ENCODE measurements around the gene LRRC55. TPM values are rescaled to one million over a fixed set of nuclear protein-coding genes. Genes with fewer than 3 reads are reported as not detected.
"Not testable (repeated sequence)": the region's sequence is repeated elsewhere in the genome, so short reads cannot be mapped to it uniquely, and the experiment has no call there.

Gene LRRC55
- total RNA-seq, 1 experiment from 2014 or later, result not detected

DNA sequence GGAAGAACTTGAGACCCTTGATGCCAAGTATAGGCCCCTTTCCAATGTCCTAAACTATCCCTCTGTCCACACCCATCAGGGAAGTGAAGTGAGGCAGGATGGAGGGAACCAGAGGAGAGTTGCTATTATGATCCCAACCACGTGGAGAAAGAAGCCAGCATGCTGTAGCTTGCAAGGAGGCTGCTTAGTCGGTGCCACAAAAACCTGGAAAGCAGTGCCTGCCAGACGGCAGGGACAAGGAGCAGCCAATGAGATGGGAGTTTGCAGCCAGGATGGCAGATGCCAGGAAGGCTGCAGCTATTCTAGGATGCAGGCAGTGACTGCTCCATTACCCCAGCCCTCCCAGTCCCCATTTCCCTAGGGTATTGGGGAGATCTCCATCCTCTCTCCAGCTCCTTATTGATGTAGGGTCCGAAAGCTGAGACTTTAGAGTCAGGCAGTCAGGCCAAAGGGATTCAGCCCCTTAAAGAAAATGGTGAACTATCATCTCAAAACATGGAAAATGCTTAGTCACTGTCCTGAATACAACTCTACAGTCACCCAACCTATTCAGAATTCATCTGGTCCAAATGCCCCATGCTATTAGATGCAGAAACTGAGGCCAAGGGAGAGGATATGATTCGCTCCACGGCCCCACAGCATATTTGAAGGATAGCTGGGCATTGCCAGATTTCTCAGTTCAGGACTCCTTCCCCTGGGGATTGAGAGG, 18.4 kb upstream of the LRRC55 start:
- no peaks in the 10 kb centered on the region for H3K9me3 ChIP-seq (ENCODE audit: low read length)
- H2AFZ ChIP-seq (ENCODE audit: low read length), result no peak overlapping the region
- no peaks in the 10 kb centered on the region for H3K4me1 ChIP-seq (ENCODE audit: low read length)
- DNase-seq, result no peak
- H3K4me3 ChIP-seq (ENCODE audit: low read length), result no peak overlapping the region
- no peak overlapping the region for H3K4me2 ChIP-seq (ENCODE audit: low read depth, low read length, poor library complexity, severe bottlenecking)
- H3K9ac ChIP-seq (ENCODE audit: low read length), result no peak overlapping the region
- no peaks in the 10 kb centered on the region for H4K20me1 ChIP-seq (ENCODE audit: insufficient read depth, low read depth, low read length)
- H3K27ac ChIP-seq (ENCODE audit: low read length), result no peak overlapping the region
- H3K9me2 ChIP-seq (replicated peaks; ENCODE audit: insufficient read depth, low read length), result no peaks in the 10 kb centered on the region
- no peaks in the 10 kb centered on the region for H3K36me3 ChIP-seq (ENCODE audit: insufficient read depth, low read length)
- no peaks in the 10 kb centered on the region for H3K79me2 ChIP-seq (ENCODE audit: low read length)
- no peaks in the 10 kb centered on the region for H3K27me3 ChIP-seq (ENCODE audit: low read length)

DNA sequence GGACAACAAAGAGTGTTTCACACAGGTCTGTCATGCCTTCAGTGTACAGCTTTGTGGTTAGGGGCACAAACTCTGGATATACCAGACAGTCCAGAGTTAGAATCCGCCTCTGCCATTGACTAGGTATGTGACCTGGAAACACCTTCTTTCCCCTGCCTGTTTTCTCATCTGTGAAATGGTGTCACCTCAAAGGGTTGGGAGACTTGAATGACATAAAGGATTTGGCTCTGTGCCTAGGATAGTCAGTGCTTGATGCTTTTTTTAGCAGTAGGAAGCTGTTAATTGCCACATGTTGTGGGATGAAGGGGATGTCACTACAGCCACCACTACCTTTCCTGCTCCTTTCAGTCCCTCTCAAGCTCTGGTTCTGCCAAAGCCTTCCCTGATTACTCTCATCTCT, 17.4 kb upstream of the LRRC55 start:
- no peaks in the 10 kb centered on the region for H3K36me3 ChIP-seq (ENCODE audit: insufficient read depth, low read length)
- no peak overlapping the region for H3K4me2 ChIP-seq (ENCODE audit: low read depth, low read length, poor library complexity, severe bottlenecking)
- H3K27me3 ChIP-seq (ENCODE audit: low read length), result no peaks in the 10 kb centered on the region
- H3K4me3 ChIP-seq (ENCODE audit: low read length), result no peak overlapping the region
- DNase-seq, result no peak
- no peaks in the 10 kb centered on the region for H3K9me3 ChIP-seq (ENCODE audit: low read length)
- H3K4me1 ChIP-seq (ENCODE audit: low read length), result no peaks in the 10 kb centered on the region
- no peaks in the 10 kb centered on the region for H3K9me2 ChIP-seq (replicated peaks; ENCODE audit: insufficient read depth, low read length)
- no peak overlapping the region for H3K27ac ChIP-seq (ENCODE audit: low read length)
- no peaks in the 10 kb centered on the region for H3K79me2 ChIP-seq (ENCODE audit: low read length)
- H3K9ac ChIP-seq (ENCODE audit: low read length), result no peak overlapping the region
- H4K20me1 ChIP-seq (ENCODE audit: insufficient read depth, low read depth, low read length), result no peaks in the 10 kb centered on the region
- H2AFZ ChIP-seq (ENCODE audit: low read length), result no peak overlapping the region

DNA sequence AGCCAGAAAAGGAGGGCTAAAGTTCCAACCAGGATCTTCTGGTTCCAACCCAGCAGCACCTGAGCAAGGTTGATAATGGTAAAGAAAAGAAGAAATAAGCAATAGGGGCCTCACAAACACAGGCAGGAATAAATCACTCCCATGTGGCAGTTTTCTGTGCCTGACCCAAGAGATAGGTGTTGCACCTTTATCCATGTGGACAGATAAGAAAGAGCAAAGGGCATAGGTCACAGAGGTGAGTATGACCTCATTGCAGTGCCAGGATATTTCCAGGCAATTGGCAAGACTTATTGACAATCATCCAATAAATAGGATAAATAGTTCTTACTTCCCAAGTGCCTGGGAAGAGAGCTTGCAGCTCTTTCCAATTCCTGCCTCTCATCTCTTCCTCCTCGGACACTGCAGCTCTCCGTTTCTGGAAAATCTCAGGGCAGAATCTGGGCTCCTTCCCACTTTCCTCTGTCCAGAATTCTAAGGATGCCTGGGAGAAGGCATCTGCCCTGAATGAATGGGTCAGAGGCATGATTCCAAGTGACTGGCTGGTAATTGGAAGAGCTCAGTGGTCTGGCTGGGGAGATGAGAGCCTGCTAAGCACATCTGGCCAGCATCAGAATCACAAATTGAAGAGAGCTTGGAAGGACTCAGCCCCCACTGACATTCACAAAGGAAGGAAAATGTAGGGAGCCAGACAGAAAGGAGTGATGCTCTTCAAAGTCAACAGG, 14.5 kb upstream of the LRRC55 start:
- no peaks in the 10 kb centered on the region for H4K20me1 ChIP-seq (ENCODE audit: insufficient read depth, low read depth, low read length)
- no peak overlapping the region for H3K4me3 ChIP-seq (ENCODE audit: low read length)
- no peaks in the 10 kb centered on the region for H3K4me1 ChIP-seq (ENCODE audit: low read length)
- H3K36me3 ChIP-seq (ENCODE audit: insufficient read depth, low read length), result no peaks in the 10 kb centered on the region
- no peaks in the 10 kb centered on the region for H3K79me2 ChIP-seq (ENCODE audit: low read length)
- no peaks in the 10 kb centered on the region for H3K9me3 ChIP-seq (ENCODE audit: low read length)
- no peak overlapping the region for H3K9ac ChIP-seq (ENCODE audit: low read length)
- no peaks in the 10 kb centered on the region for H3K27me3 ChIP-seq (ENCODE audit: low read length)
- H2AFZ ChIP-seq (ENCODE audit: low read length), result no peak overlapping the region
- no peak overlapping the region for H3K27ac ChIP-seq (ENCODE audit: low read length)
- DNase-seq, result no peak
- no peak overlapping the region for H3K4me2 ChIP-seq (ENCODE audit: low read depth, low read length, poor library complexity, severe bottlenecking)
- H3K9me2 ChIP-seq (replicated peaks; ENCODE audit: insufficient read depth, low read length), result no peaks in the 10 kb centered on the region

DNA sequence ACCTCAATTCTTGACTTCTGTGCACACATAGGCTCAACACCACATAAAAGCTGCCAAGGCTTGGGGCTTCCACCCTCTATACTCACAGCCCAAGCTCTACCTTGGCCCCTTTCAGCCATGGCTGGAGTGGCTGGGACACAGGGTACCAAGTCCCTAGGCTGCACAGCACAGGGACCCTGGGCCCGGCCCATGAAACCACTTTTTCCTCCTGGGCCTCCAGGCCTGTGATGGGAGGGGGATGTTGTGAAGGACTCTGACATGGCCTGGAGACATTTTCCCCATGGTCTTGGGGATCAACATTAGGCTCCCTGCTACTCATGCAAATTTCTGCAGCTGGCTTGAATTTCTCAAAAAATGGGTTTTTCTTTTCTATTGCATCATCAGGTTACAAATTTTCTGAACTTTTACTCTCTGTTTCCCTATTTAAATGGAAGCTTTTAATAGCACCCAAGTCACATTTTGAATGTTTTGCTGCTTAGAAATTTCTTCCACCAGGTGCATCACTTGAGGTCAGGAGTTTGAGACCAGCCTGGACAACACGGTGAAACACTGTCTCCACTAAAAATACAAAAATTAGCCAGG, 11.9 kb upstream of the LRRC55 start:
- not testable (repeated sequence) for H3K4me2 ChIP-seq (ENCODE audit: low read depth, low read length, poor library complexity, severe bottlenecking); H3K9ac ChIP-seq (ENCODE audit: low read length)

DNA sequence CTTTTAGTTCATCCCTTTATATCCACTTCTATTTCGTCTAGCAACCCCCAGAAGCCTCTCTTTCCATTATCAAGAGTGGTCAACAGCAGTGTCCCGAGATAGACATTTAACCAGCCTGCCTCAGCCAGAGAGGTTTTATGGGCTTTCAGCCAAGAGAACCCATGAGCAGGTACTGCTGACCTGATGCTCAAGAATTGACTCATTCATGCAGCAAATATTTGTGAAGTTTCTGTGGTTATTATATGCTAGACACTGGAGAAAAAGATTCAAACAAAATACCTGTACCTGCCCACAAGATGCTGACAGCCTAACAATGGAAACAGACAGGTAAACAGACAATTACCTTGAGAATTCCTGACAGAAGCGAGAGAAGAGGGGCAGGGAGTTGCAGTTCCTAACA, 9.7 kb upstream of the LRRC55 start:
- Histone ChIP-seq H3K4me3 (ENCODE audit: low read length) (no peak overlapping the region), H3K4me2 (ENCODE audit: low read depth, low read length, poor library complexity, severe bottlenecking) (no peak overlapping the region), H3K79me2 (ENCODE audit: low read length) (no peaks in the 10 kb centered on the region), H3K9me2 (replicated peaks; ENCODE audit: insufficient read depth, low read length) (no peaks in the 10 kb centered on the region), H3K27me3 (ENCODE audit: low read length) (no peaks in the 10 kb centered on the region), H3K9me3 (ENCODE audit: low read length) (no peaks in the 10 kb centered on the region), H2AFZ (ENCODE audit: low read length) (no peak overlapping the region), H3K36me3 (ENCODE audit: insufficient read depth, low read length) (no peaks in the 10 kb centered on the region), H3K9ac (ENCODE audit: low read length) (no peak overlapping the region), H3K4me1 (ENCODE audit: low read length) (no peaks in the 10 kb centered on the region), H4K20me1 (ENCODE audit: insufficient read depth, low read depth, low read length) (no peaks in the 10 kb centered on the region), H3K27ac (ENCODE audit: low read length) (no peak overlapping the region)
- DNase-seq, result no peak

More for the DNA sequence above, 11.9 kb upstream of the LRRC55 start:
- not testable (repeated sequence) for H3K79me2 ChIP-seq (ENCODE audit: low read length); DNase-seq; H3K9me3 ChIP-seq (ENCODE audit: low read length); H3K4me3 ChIP-seq (ENCODE audit: low read length); H3K9me2 ChIP-seq (replicated peaks; ENCODE audit: insufficient read depth, low read length); H2AFZ ChIP-seq (ENCODE audit: low read length); H3K27me3 ChIP-seq (ENCODE audit: low read length); H4K20me1 ChIP-seq (ENCODE audit: insufficient read depth, low read depth, low read length); H3K4me1 ChIP-seq (ENCODE audit: low read length); H3K36me3 ChIP-seq (ENCODE audit: insufficient read depth, low read length); H3K27ac ChIP-seq (ENCODE audit: low read length)

- Histone ChIP-seq H2AFZ (ENCODE audit: low read length) (no peak overlapping the region), H4K20me1 (ENCODE audit: insufficient read depth, low read depth, low read length) (no peaks in the 10 kb centered on the region), H3K36me3 (ENCODE audit: insufficient read depth, low read length) (no peaks in the 10 kb centered on the region), H3K4me2 (ENCODE audit: low read depth, low read length, poor library complexity, severe bottlenecking) (no peak overlapping the region), H3K4me3 (ENCODE audit: low read length) (no peak overlapping the region), H3K27me3 (ENCODE audit: low read length) (no peaks in the 10 kb centered on the region), H3K9ac (ENCODE audit: low read length) (no peak overlapping the region), H3K9me3 (ENCODE audit: low read length) (no peaks in the 10 kb centered on the region), H3K9me2 (replicated peaks; ENCODE audit: insufficient read depth, low read length) (no peaks in the 10 kb centered on the region), H3K27ac (ENCODE audit: low read length) (no peak overlapping the region), H3K79me2 (ENCODE audit: low read length) (no peaks in the 10 kb centered on the region), H3K4me1 (ENCODE audit: low read length) (no peaks in the 10 kb centered on the region)
- peak; percentile 27 for DNase-seq
Observed at GRCh38 chr11:57174656-57175055, 7.1 kb upstream of the LRRC55 start.

DNA sequence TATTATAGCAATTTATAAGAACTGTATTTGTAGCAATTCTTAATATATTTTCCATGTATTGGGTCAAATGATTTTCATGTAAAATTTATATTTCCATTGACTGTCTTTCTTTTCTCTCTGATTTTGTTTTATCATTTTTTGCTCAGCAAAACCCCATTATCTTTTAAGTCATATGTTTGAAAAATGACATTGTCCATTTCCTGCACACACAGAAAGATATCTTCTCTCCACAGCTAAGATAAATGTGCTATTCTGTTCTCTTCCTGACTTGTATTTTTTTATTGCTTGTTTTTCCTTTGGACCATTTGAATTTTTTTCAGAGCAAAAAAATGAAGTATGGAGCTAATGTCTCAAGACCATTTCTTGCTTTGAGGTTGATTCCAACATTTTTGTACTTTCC, 6.3 kb upstream of the LRRC55 start:
- Histone ChIP-seq H3K4me1 (ENCODE audit: low read length) (no peaks in the 10 kb centered on the region), H3K9ac (ENCODE audit: low read length) (no peak overlapping the region), H3K4me3 (ENCODE audit: low read length) (no peak overlapping the region), H4K20me1 (ENCODE audit: insufficient read depth, low read depth, low read length) (no peaks in the 10 kb centered on the region), H3K4me2 (ENCODE audit: low read depth, low read length, poor library complexity, severe bottlenecking) (no peak overlapping the region), H3K79me2 (ENCODE audit: low read length) (no peaks in the 10 kb centered on the region), H3K9me2 (replicated peaks; ENCODE audit: insufficient read depth, low read length) (no peaks in the 10 kb centered on the region), H3K9me3 (ENCODE audit: low read length) (no peaks in the 10 kb centered on the region), H3K36me3 (ENCODE audit: insufficient read depth, low read length) (no peaks in the 10 kb centered on the region), H3K27ac (ENCODE audit: low read length) (no peak overlapping the region), H3K27me3 (ENCODE audit: low read length) (no peaks in the 10 kb centered on the region), H2AFZ (ENCODE audit: low read length) (no peak overlapping the region)
- DNase-seq, result no peak

DNA sequence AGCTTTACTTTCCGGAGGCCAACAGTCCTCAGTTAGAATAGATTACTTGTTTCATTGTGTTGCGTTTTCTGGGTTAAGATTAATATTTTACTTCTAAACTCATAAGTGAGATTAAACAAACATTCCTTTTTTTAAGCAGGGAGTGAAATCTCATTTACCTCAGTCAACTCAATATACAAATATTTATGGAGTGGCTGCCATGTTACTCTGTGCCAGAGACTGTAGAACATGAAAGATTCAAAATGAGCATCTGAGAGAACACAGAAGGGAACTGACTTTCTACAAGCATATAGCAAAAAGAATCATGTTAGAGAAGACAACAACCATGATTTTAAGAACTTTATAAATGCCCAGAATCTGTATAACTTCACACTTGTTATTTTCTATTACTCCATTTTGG, 3.4 kb upstream of the LRRC55 start:
- H3K9me2 ChIP-seq (replicated peaks; ENCODE audit: insufficient read depth, low read length), result no peaks in the 10 kb centered on the region
- H3K79me2 ChIP-seq (ENCODE audit: low read length), result no peaks in the 10 kb centered on the region

More for the DNA sequence above, 3.4 kb upstream of the LRRC55 start:
- Histone ChIP-seq H3K4me2 (ENCODE audit: low read depth, low read length, poor library complexity, severe bottlenecking) (no peak overlapping the region), H2AFZ (ENCODE audit: low read length) (no peak overlapping the region), H3K9ac (ENCODE audit: low read length) (no peak overlapping the region), H3K9me3 (ENCODE audit: low read length) (no peaks in the 10 kb centered on the region), H3K27me3 (ENCODE audit: low read length) (no peaks in the 10 kb centered on the region), H4K20me1 (ENCODE audit: insufficient read depth, low read depth, low read length) (no peaks in the 10 kb centered on the region), H3K4me1 (ENCODE audit: low read length) (no peaks in the 10 kb centered on the region), H3K27ac (ENCODE audit: low read length) (no peak overlapping the region), H3K4me3 (ENCODE audit: low read length) (no peak overlapping the region), H3K36me3 (ENCODE audit: insufficient read depth, low read length) (no peaks in the 10 kb centered on the region)
- DNase-seq, result no peak
